GM21423 (cell line): ENCODE results near the gene BMI1.
"Not testable (repeated sequence)": the region's sequence is repeated elsewhere in the genome, so short reads cannot be mapped to it uniquely, and the experiment has no call there.

Experiments
- ATAC-seq: cut with Tn5 transposase; IDR thresholded peaks from one replicate; pipeline ENCODE4 v1.9.1; 2021; ENCODE audit warnings: mild to moderate bottlenecking, moderate library complexity; ENCODE audit not compliant: unreplicated experiment

BMI1 gene

GRCh38 chr10:22320591-22321155, at the start of gene BMI1:
TSS of gene BMI1 (plus strand) at chr10:22321099. CDS start at chr10:22326450, 5,351 bp downstream.
- peak; percentile 22 for ATAC-seq

GRCh38 chr10:22271786-22272185, 49.1 kb upstream of the BMI1 start:
- no peak for ATAC-seq

GRCh38 chr10:22278441-22278782, 42.5 kb upstream of the BMI1 start:
- ATAC-seq: no peak

GRCh38 chr10:22280078-22280477, 40.8 kb upstream of the BMI1 start:
- no peak for ATAC-seq

- ATAC-seq: no peak
These were observed 35.8 kb upstream of the BMI1 start for GRCh38 chr10:22285130-22285529.

GRCh38 chr10:22293747-22294404, 27.0 kb upstream of the BMI1 start:
- no peak for ATAC-seq

- ATAC-seq: no peak
These were observed 26.2 kb upstream of the BMI1 start for GRCh38 chr10:22294694-22295093.

GRCh38 chr10:22301193-22301592, 19.7 kb upstream of the BMI1 start:
- no peak for ATAC-seq

GRCh38 chr10:22303461-22303860, 17.4 kb upstream of the BMI1 start:
- ATAC-seq: no peak

- ATAC-seq: no peak
These were observed 15.2 kb upstream of the BMI1 start for GRCh38 chr10:22305721-22306120.

GRCh38 chr10:22308390-22308789, 12.5 kb upstream of the BMI1 start:
- ATAC-seq: peak; percentile 92

GRCh38 chr10:22309180-22310000, 11.5 kb upstream of the BMI1 start:
- ATAC-seq: no peak

- not testable (repeated sequence) for ATAC-seq
These were observed 10.9 kb upstream of the BMI1 start for GRCh38 chr10:22310012-22310411.

GRCh38 chr10:22310928-22311327, 10.0 kb upstream of the BMI1 start:
- no peak for ATAC-seq

- no peak for ATAC-seq
These were observed 6.0 kb upstream of the BMI1 start for GRCh38 chr10:22314852-22315251.

GRCh38 chr10:22315455-22316285, 5.2 kb upstream of the BMI1 start:
- peak; percentile 20 for ATAC-seq

- ATAC-seq: peak; percentile 65
These were observed 4.4 kb upstream of the BMI1 start, which contains the start of gene COMMD3 for GRCh38 chr10:22316286-22317075. TSS of gene COMMD3 (plus strand) at chr10:22316388. CDS start at chr10:22316418, 30 bp downstream.

GRCh38 chr10:22317076-22317370, 3.9 kb upstream of the BMI1 start:
- peak; percentile 18 for ATAC-seq

- ATAC-seq: no peak
These were observed 2.9 kb upstream of the BMI1 start for GRCh38 chr10:22317771-22318565.

GRCh38 chr10:22318772-22319171, 2.1 kb upstream of the BMI1 start:
- no peak for ATAC-seq
